Measurements from ENCODE around the gene LEKR1. TPM values are rescaled to one million over a fixed set of nuclear protein-coding genes. Genes with fewer than 3 reads are reported as not detected.

Gene LEKR1
- total and polyA plus RNA-seq, 9 of the 15 experiments (the other 6 are each of a cell fraction or from before 2014, with no cell fraction given) = 0.76 to 1.8 (median 1.2) TPM

DNA sequence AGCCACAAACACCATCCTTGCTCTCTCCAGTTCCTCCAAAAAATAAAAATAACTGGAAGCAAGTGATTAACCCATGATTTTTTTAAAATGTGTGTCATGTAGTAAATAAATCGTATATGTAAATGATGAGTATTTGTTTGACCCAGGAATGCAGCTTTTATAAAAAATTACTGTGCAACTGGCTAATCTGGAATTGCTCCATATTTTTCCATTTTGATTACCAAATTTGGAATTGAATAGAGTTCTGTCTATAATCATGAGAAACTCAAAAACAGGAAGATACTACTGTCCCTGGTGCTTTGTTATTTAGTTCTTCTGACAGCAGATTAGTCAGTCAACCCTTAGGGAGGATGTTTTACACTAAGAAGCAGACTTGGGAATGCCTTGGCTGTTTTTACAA, 217.6 kb downstream of the LEKR1 start (continued):
- TF ChIP-seq, protein P1, sequence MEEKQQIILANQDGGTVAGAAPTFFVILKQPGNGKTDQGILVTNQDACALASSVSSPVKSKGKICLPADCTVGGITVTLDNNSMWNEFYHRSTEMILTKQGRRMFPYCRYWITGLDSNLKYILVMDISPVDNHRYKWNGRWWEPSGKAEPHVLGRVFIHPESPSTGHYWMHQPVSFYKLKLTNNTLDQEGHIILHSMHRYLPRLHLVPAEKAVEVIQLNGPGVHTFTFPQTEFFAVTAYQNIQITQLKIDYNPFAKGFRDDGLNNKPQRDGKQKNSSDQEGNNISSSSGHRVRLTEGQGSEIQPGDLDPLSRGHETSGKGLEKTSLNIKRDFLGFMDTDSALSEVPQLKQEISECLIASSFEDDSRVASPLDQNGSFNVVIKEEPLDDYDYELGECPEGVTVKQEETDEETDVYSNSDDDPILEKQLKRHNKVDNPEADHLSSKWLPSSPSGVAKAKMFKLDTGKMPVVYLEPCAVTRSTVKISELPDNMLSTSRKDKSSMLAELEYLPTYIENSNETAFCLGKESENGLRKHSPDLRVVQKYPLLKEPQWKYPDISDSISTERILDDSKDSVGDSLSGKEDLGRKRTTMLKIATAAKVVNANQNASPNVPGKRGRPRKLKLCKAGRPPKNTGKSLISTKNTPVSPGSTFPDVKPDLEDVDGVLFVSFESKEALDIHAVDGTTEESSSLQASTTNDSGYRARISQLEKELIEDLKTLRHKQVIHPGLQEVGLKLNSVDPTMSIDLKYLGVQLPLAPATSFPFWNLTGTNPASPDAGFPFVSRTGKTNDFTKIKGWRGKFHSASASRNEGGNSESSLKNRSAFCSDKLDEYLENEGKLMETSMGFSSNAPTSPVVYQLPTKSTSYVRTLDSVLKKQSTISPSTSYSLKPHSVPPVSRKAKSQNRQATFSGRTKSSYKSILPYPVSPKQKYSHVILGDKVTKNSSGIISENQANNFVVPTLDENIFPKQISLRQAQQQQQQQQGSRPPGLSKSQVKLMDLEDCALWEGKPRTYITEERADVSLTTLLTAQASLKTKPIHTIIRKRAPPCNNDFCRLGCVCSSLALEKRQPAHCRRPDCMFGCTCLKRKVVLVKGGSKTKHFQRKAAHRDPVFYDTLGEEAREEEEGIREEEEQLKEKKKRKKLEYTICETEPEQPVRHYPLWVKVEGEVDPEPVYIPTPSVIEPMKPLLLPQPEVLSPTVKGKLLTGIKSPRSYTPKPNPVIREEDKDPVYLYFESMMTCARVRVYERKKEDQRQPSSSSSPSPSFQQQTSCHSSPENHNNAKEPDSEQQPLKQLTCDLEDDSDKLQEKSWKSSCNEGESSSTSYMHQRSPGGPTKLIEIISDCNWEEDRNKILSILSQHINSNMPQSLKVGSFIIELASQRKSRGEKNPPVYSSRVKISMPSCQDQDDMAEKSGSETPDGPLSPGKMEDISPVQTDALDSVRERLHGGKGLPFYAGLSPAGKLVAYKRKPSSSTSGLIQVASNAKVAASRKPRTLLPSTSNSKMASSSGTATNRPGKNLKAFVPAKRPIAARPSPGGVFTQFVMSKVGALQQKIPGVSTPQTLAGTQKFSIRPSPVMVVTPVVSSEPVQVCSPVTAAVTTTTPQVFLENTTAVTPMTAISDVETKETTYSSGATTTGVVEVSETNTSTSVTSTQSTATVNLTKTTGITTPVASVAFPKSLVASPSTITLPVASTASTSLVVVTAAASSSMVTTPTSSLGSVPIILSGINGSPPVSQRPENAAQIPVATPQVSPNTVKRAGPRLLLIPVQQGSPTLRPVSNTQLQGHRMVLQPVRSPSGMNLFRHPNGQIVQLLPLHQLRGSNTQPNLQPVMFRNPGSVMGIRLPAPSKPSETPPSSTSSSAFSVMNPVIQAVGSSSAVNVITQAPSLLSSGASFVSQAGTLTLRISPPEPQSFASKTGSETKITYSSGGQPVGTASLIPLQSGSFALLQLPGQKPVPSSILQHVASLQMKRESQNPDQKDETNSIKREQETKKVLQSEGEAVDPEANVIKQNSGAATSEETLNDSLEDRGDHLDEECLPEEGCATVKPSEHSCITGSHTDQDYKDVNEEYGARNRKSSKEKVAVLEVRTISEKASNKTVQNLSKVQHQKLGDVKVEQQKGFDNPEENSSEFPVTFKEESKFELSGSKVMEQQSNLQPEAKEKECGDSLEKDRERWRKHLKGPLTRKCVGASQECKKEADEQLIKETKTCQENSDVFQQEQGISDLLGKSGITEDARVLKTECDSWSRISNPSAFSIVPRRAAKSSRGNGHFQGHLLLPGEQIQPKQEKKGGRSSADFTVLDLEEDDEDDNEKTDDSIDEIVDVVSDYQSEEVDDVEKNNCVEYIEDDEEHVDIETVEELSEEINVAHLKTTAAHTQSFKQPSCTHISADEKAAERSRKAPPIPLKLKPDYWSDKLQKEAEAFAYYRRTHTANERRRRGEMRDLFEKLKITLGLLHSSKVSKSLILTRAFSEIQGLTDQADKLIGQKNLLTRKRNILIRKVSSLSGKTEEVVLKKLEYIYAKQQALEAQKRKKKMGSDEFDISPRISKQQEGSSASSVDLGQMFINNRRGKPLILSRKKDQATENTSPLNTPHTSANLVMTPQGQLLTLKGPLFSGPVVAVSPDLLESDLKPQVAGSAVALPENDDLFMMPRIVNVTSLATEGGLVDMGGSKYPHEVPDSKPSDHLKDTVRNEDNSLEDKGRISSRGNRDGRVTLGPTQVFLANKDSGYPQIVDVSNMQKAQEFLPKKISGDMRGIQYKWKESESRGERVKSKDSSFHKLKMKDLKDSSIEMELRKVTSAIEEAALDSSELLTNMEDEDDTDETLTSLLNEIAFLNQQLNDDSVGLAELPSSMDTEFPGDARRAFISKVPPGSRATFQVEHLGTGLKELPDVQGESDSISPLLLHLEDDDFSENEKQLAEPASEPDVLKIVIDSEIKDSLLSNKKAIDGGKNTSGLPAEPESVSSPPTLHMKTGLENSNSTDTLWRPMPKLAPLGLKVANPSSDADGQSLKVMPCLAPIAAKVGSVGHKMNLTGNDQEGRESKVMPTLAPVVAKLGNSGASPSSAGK (IDR thresholded peaks at IDR 0.05) = no peak
- no peak for TF ChIP-seq PHTF2 (CRISPR knock-in tag; IDR thresholded peaks at IDR 0.05)
- TF ChIP-seq, protein P2, sequence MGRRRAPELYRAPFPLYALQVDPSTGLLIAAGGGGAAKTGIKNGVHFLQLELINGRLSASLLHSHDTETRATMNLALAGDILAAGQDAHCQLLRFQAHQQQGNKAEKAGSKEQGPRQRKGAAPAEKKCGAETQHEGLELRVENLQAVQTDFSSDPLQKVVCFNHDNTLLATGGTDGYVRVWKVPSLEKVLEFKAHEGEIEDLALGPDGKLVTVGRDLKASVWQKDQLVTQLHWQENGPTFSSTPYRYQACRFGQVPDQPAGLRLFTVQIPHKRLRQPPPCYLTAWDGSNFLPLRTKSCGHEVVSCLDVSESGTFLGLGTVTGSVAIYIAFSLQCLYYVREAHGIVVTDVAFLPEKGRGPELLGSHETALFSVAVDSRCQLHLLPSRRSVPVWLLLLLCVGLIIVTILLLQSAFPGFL (CRISPR knock-in tag; IDR thresholded peaks at IDR 0.05) = no peak
- TF ChIP-seq, protein P3, sequence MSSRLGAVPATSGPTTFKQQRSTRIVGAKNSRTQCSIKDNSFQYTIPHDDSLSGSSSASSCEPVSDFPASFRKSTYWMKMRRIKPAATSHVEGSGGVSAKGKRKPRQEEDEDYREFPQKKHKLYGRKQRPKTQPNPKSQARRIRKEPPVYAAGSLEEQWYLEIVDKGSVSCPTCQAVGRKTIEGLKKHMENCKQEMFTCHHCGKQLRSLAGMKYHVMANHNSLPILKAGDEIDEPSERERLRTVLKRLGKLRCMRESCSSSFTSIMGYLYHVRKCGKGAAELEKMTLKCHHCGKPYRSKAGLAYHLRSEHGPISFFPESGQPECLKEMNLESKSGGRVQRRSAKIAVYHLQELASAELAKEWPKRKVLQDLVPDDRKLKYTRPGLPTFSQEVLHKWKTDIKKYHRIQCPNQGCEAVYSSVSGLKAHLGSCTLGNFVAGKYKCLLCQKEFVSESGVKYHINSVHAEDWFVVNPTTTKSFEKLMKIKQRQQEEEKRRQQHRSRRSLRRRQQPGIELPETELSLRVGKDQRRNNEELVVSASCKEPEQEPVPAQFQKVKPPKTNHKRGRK (tag; IDR thresholded peaks at IDR 0.05) = no peak
- no peak for TF ChIP-seq NCOA6 (IDR thresholded peaks at IDR 0.05)
- TF ChIP-seq RAD21 (CRISPR knock-in tag; conservative IDR thresholded peaks at IDR 0.05 in 1 of 2, IDR thresholded peaks at IDR 0.05 in 1 of 2) = no peak
- no peak for TF ChIP-seq PTTG1 (tag; IDR thresholded peaks at IDR 0.05; ENCODE audit: low read depth)

Data from K562 (cell line).